MCF 10A (cell line): ENCODE results near the gene KPNA2. TPM values are rescaled to one million over a fixed set of nuclear protein-coding genes. Genes with fewer than 3 reads are reported as not detected.
A peak's percentile ranks its signal among the peaks of the same experiment; 100 is the strongest.

Experiments used
- Bru-seq: library from RNA; stranded (reverse); fragments of 400-500 nt; gene quantifications from one replicate; lab custom pipeline; 2021; lab: Mats Ljungman, UMichigan
- BruChase-seq, 2 experiments: library from RNA; stranded (reverse); fragments of 400-500 nt; gene quantifications; one replicate each; lab custom pipeline; 2021; lab: Mats Ljungman, UMichigan
- BruUV-seq: library from RNA; stranded (reverse); fragments of 400-500 nt; replicated peaks from 2 replicates; lab custom pipeline; 2021; lab: Mats Ljungman, UMichigan
- CTCF ChIA-PET: fragments of 300-600 bp; sonication (Branson Sonifier 250); formaldehyde crosslinking; extraction: SDS; loops from one replicate; lab custom pipeline; 2021; ENCODE audit warnings: antibody characterized with exemption, inconsistent platforms; lab: Yijun Ruan, JAX
- POLR2A ChIA-PET: fragments of 300-600, 350-650 bp; sonication (Branson Sonifier 250); formaldehyde crosslinking; extraction: SDS; loops from one replicate; lab custom pipeline; 2020; ENCODE audit warnings: antibody characterized with exemption, inconsistent platforms; lab: Yijun Ruan, JAX
- DNase-seq: peaks from one replicate; pipeline ENCODE4 v3.0.0-alpha.2; 2018; ENCODE audit not compliant: unreplicated experiment
- H3K27ac Mint-ChIP-seq: one replicate; pipeline ENCODE4 v1.8.0; 2022; ENCODE audit warnings: mild to moderate bottlenecking, low read depth, mixed read lengths; ENCODE audit not compliant: unreplicated experiment
- H3K27me3 Mint-ChIP-seq: one replicate; pipeline ENCODE4 v1.8.0; 2022; ENCODE audit warnings: mixed read lengths; ENCODE audit not compliant: insufficient read depth, unreplicated experiment
- H3K36me3 Mint-ChIP-seq: one replicate; pipeline ENCODE4 v1.8.0; 2022; ENCODE audit warnings: mild to moderate bottlenecking, moderate library complexity, mixed read lengths; ENCODE audit not compliant: insufficient read depth, unreplicated experiment
- H3K4me1 Mint-ChIP-seq: one replicate; pipeline ENCODE4 v1.8.0; 2022; ENCODE audit warnings: mixed read lengths; ENCODE audit not compliant: insufficient read depth, unreplicated experiment
- H3K4me3 Mint-ChIP-seq: one replicate; pipeline ENCODE4 v1.8.0; 2022; ENCODE audit warnings: mild to moderate bottlenecking, moderate library complexity, mixed read lengths; ENCODE audit not compliant: unreplicated experiment
- H3K9me3 Mint-ChIP-seq: one replicate; pipeline ENCODE4 v1.8.0; 2022; ENCODE audit warnings: mixed read lengths; ENCODE audit not compliant: unreplicated experiment
- CTCF ChIP-seq: fragments of 200-600 bp; IDR thresholded peaks from one replicate; pipeline ENCODE4 v1.8.0; 2022; ENCODE audit warnings: antibody characterized with exemption, mild to moderate bottlenecking; ENCODE audit not compliant: unreplicated experiment
- intact Hi-C: fragments of 100-400 bp; cut with micrococcal nuclease; formaldehyde crosslinking; loops from 2 replicates; pipeline ENCODE4 v1.14.1; 2022
- long read RNA-seq: library from polyadenylated mRNA; stranded (forward); transcript quantifications from one replicate; pipeline ENCODE4 v2.0.0, GENCODE V29; 2022
- total RNA-seq: library from RNA; stranded (reverse); gene quantifications from 2 replicates; pipeline ENCODE4 v1.2.3, GENCODE V29; 2022

Gene KPNA2
- total RNA-seq = 120 and 132 TPM in 2 replicates
- percentile 94 among the genes with signal in this experiment for Bru-seq, nascent RNA
- BruChase-seq, experiment 1, labeled RNA remaining after a 6-hour chase = percentile 96 among the genes with signal in this experiment
- BruChase-seq, experiment 2, labeled RNA remaining after a 2-hour chase = percentile 97 among the genes with signal in this experiment
- long read RNA-seq, transcript KPNA2-201 (11 exons, 2,181 nt) = major isoform, 427 of 459 reads
- long read RNA-seq, partial matches to known transcripts = 10 of 459 reads
- long read RNA-seq, other reads (novel, unspliced or antisense) = 22 of 459 reads

- no peak for TF ChIP-seq CTCF
- POLR2A ChIA-PET = interaction anchor here (0.6 to 4.8 kb wide), 14 partner anchors 8 to 716 kb away, joined by 3 to 33 read pairs (median 4); partner anchors contain the start of genes C17orf58 and WIPI1
- CTCF ChIA-PET = interaction anchor here (1.1 kb wide), 1 partner anchor 165 kb away, joined by 7 read pairs; no protein-coding TSS in a partner anchor
- Mint-ChIP-seq H3K27ac (peak within 1 kb of the TSS; percentile 81), H3K9me3 (no peaks in the 10 kb centered on the region), H3K4me1 (no peaks in the 10 kb centered on the region), H3K36me3 (peaks cover 35% of the 10 kb centered on the region), H3K4me3 (peak within 1 kb of the TSS; percentile 86), H3K27me3 (no peaks in the 10 kb centered on the region)
- BruUV-seq = TSS peak; percentile 81
- intact Hi-C loops = loop anchor here (1.0 to 10.0 kb wide), 2 partner anchors 15 to 69 kb away; no protein-coding TSS in a partner anchor
- DNase-seq = peak; percentile 98
These were observed at the start of gene KPNA2 for GRCh38 chr17:68035523-68036303. TSS of gene KPNA2 (plus strand) at chr17:68035735. CDS start at chr17:68037133, 1,398 bp downstream.

GRCh38 chr17:67990909-67991308 is 44.6 kb upstream of the KPNA2 start:
- no TSS peak for BruUV-seq
- H3K4me3 Mint-ChIP-seq = no peak overlapping the region
- H3K27me3 Mint-ChIP-seq = no peaks in the 10 kb centered on the region
- no peaks in the 10 kb centered on the region for H3K36me3 Mint-ChIP-seq
- POLR2A ChIA-PET = interaction anchor here (6.4 kb wide), 1 partner anchor 29 kb away, joined by 84 read pairs; no protein-coding TSS in a partner anchor
- DNase-seq = no peak
- no peaks in the 10 kb centered on the region for H3K9me3 Mint-ChIP-seq
- CTCF ChIA-PET = no interaction called here
- no peak overlapping the region for H3K27ac Mint-ChIP-seq
- intact Hi-C loops = loop anchor here (10.0 kb wide), 1 partner anchor 114 kb away; no protein-coding TSS in a partner anchor
- H3K4me1 Mint-ChIP-seq = peaks cover 19% of the 10 kb centered on the region
- TF ChIP-seq CTCF = no peak

- H3K4me1 Mint-ChIP-seq = peaks cover 26% of the 10 kb centered on the region
- POLR2A ChIA-PET = interaction anchor here (1.0 to 6.4 kb wide), 9 partner anchors 7 to 1334 kb away, joined by 3 to 84 read pairs (median 7); partner anchors contain the start of genes ABCA5 and WIPI1
- DNase-seq = no peak
- no peak for TF ChIP-seq CTCF
- peaks cover 5% of the 10 kb centered on the region for H3K36me3 Mint-ChIP-seq
- peak overlapping the region; percentile 79 for H3K27ac Mint-ChIP-seq
- H3K27me3 Mint-ChIP-seq = no peaks in the 10 kb centered on the region
- no peaks in the 10 kb centered on the region for H3K9me3 Mint-ChIP-seq
- intact Hi-C loops = loop anchor here (10.0 kb wide), 1 partner anchor 112 kb away; no protein-coding TSS in a partner anchor
- CTCF ChIA-PET = no interaction called here
- no TSS peak for BruUV-seq
- H3K4me3 Mint-ChIP-seq = peak overlapping the region; percentile 91
These were observed 42.9 kb upstream of the KPNA2 start for GRCh38 chr17:67992548-67993152.
